ENCODE measurements around the gene RAB11FIP3. TPM values are rescaled to one million over a fixed set of nuclear protein-coding genes. Genes with fewer than 3 reads are reported as not detected.

RAB11FIP3 gene
- total and polyA plus RNA-seq, 2 of the 13 experiments (the other 11 are each of a cell fraction or from before 2014, with no cell fraction given): 34.3 to 57.6 TPM

- Histone ChIP-seq H3K27me3 (ENCODE audit: control insufficient read depth in 1 of 2, insufficient read depth in 2 of 2, low read length in 2 of 2) (no peaks in the 10 kb centered on the region; a peak in 1 of 5 replicates), H3K4me1 (ENCODE audit: insufficient read depth, low read length) (peaks cover 63% of the 10 kb centered on the region), H2AFZ (ENCODE audit: low read length) (no peak overlapping the region), H3K4me3 (replicated peaks in 1 of 3; ENCODE audit: insufficient read depth in 1 of 3, low read depth in 2 of 3, low read length in 3 of 3) (peak overlapping the region; percentile 79 to 96 (median 96)), H3K36me3 (replicated peaks in 1 of 2; ENCODE audit: control insufficient read depth in 1 of 2, insufficient read depth in 2 of 2, low read length in 2 of 2) (peaks cover 0 to 5% of the 10 kb centered on the region in 2 experiments; a peak in 1 of 5 replicates), H3K9ac (ENCODE audit: insufficient read depth, low read depth, low read length) (peak overlapping the region; percentile 89), H3K4me2 (ENCODE audit: low read depth, low read length) (peak overlapping the region; percentile 91), H3K79me2 (ENCODE audit: insufficient read depth, low read length) (peaks cover 65% of the 10 kb centered on the region), H3K9me3 (ENCODE audit: low read length) (no peaks in the 10 kb centered on the region), H4K20me1 (ENCODE audit: insufficient read depth, low read length) (peaks cover 16% of the 10 kb centered on the region; the same call in 1 of the 2 replicates), H3K27ac (ENCODE audit: extremely low read length, insufficient read depth, low read length) (peak overlapping the region; percentile 71)
- DNase-seq (ENCODE audit: low spot score): no peak
- no peak for ATAC-seq
- ChIA-PET CTCF (ENCODE audit: low intra/inter-chr PET ratio, low total read pairs) (no interaction called here), POLR2A (interaction anchor here (1.0 to 2.7 kb wide), 7 partner anchors 10 to 116 kb away, joined by 3 to 35 read pairs (median 6); partner anchors contain the start of gene PIGQ)
- 5% methylated on average over 7 of the region's 55 CpGs for WGBS (ENCODE audit: low lambda C conversion rate)
- in situ Hi-C loops (cut with HindIII; ENCODE audit: extremely low pct_ligation_motif_present, low pct_unique_long_range_greater_than_20kb): no loop called here
- no TSS peak for BruUV-seq (replicated peaks)
- intact Hi-C loops (cut with micrococcal nuclease; ENCODE audit: unreplicated experiment): no loop called here
- no peak for FAIRE-seq
- TF ChIP-seq GABPA (IDR thresholded peaks at IDR 0.05; ENCODE audit: low read depth, low read length) (no peak), GABPA (CRISPR knock-in tag; IDR thresholded peaks at IDR 0.05; ENCODE audit: low read depth) (0 out of 2 replicates have a peak, but pooled peaks have one; percentile 36), STAG1 (CRISPR knock-in tag; IDR thresholded peaks at IDR 0.05) (no peak), PHB2 (IDR thresholded peaks at IDR 0.05; ENCODE audit: partially characterized antibody) (no peak), FOXK1 (CRISPR knock-in tag; IDR thresholded peaks at IDR 0.05; ENCODE audit: borderline replicate concordance, low read depth) (peak; percentile 45; the same call in 1 of the 2 replicates), HOXA5 (CRISPR knock-in tag; IDR thresholded peaks at IDR 0.05) (peak; percentile 57; the same call in 1 of the 2 replicates), ZNF160 (CRISPR knock-in tag; IDR thresholded peaks at IDR 0.05) (peak; percentile 52; the same call in 1 of the 2 replicates), ZSCAN31 (CRISPR knock-in tag; IDR thresholded peaks at IDR 0.05; ENCODE audit: low read depth) (0 out of 2 replicates have a peak, but pooled peaks have one; percentile 67), RXRA (CRISPR knock-in tag; IDR thresholded peaks at IDR 0.05) (peak; percentile 56; the same call in 1 of the 2 replicates), ZNF431 (CRISPR knock-in tag; IDR thresholded peaks at IDR 0.05; ENCODE audit: borderline replicate concordance, low read depth) (0 out of 2 replicates have a peak, but pooled peaks have one; percentile 36), SALL1 (CRISPR knock-in tag; IDR thresholded peaks at IDR 0.05) (0 out of 2 replicates have a peak, but pooled peaks have one; percentile 9), BRD4 (CRISPR knock-in tag; IDR thresholded peaks at IDR 0.05) (peak; percentile 44; the same call in 1 of the 2 replicates), ZNF224 (CRISPR knock-in tag; IDR thresholded peaks at IDR 0.05) (0 out of 2 replicates have a peak, but pooled peaks have one; percentile 46), ZXDC (CRISPR knock-in tag; IDR thresholded peaks at IDR 0.05) (0 out of 2 replicates have a peak, but pooled peaks have one; percentile 32), MYC (CRISPR knock-in tag; IDR thresholded peaks at IDR 0.05; ENCODE audit: borderline replicate concordance) (peak; percentile 42; the same call in 1 of the 2 replicates), SAP130 (CRISPR knock-in tag; IDR thresholded peaks at IDR 0.05; ENCODE audit: low read depth) (peak; percentile 63; the same call in 1 of the 2 replicates), KLF16 (CRISPR knock-in tag; IDR thresholded peaks at IDR 0.05) (no peak), GABPB1 (CRISPR knock-in tag; IDR thresholded peaks at IDR 0.05) (peak; percentile 58; the same call in 1 of the 2 replicates), ZMYM4 (CRISPR knock-in tag; IDR thresholded peaks at IDR 0.05) (0 out of 2 replicates have a peak, but pooled peaks have one; percentile 13)
- TF ChIP-seq, protein P1, sequence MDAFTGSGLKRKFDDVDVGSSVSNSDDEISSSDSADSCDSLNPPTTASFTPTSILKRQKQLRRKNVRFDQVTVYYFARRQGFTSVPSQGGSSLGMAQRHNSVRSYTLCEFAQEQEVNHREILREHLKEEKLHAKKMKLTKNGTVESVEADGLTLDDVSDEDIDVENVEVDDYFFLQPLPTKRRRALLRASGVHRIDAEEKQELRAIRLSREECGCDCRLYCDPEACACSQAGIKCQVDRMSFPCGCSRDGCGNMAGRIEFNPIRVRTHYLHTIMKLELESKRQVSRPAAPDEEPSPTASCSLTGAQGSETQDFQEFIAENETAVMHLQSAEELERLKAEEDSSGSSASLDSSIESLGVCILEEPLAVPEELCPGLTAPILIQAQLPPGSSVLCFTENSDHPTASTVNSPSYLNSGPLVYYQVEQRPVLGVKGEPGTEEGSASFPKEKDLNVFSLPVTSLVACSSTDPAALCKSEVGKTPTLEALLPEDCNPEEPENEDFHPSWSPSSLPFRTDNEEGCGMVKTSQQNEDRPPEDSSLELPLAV (CRISPR knock-in tag; conservative IDR thresholded peaks at IDR 0.05; ENCODE audit: low read depth): no peak
These were observed 102.9 kb downstream of the RAB11FIP3 start for GRCh38 chr16:528111-529011.
